Measurements from ENCODE around the gene SERPINA6. TPM values are rescaled to one million over a fixed set of nuclear protein-coding genes. Genes with fewer than 3 reads are reported as not detected.

The SERPINA6 gene
- total RNA-seq, 2 donors from 2014 or later = not detected

DNA sequence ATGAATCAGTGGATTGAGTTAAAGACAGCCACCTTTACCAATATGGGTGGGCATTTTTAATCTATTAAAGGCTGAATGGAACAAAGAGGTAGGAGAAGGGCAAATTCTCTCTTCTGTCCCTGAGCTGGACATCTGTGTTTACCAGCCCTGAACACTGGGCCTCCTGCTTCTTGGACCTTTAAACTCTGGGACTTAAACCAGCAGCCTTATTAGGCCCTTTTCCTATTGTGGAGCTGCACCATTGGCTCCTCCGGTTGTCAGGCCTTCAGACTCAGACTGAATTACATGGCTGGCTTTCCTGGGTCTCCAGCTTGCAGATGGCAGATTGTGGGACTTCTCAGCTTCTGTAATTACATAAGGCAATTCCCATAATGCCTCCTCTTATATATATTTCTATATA lies 6.4 kb downstream of the SERPINA6 start:
- H3K9me3 ChIP-seq = peaks cover 0 to 7% of the 10 kb centered on the region in 2 donors
- no peak for DNase-seq (ENCODE audit: low spot score)
- TF ChIP-seq, protein P1, sequence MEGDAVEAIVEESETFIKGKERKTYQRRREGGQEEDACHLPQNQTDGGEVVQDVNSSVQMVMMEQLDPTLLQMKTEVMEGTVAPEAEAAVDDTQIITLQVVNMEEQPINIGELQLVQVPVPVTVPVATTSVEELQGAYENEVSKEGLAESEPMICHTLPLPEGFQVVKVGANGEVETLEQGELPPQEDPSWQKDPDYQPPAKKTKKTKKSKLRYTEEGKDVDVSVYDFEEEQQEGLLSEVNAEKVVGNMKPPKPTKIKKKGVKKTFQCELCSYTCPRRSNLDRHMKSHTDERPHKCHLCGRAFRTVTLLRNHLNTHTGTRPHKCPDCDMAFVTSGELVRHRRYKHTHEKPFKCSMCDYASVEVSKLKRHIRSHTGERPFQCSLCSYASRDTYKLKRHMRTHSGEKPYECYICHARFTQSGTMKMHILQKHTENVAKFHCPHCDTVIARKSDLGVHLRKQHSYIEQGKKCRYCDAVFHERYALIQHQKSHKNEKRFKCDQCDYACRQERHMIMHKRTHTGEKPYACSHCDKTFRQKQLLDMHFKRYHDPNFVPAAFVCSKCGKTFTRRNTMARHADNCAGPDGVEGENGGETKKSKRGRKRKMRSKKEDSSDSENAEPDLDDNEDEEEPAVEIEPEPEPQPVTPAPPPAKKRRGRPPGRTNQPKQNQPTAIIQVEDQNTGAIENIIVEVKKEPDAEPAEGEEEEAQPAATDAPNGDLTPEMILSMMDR (IDR thresholded peaks at IDR 0.05) = no peak
- no peak overlapping the region for H3K4me3 ChIP-seq
- no peaks in the 10 kb centered on the region for H3K36me3 ChIP-seq
- H3K27ac ChIP-seq = peak overlapping the region in 1 of 2 donors; percentile 51
- H3K4me1 ChIP-seq = peaks cover 0 to 8% of the 10 kb centered on the region in 2 donors
- no peaks in the 10 kb centered on the region for H3K27me3 ChIP-seq

DNA sequence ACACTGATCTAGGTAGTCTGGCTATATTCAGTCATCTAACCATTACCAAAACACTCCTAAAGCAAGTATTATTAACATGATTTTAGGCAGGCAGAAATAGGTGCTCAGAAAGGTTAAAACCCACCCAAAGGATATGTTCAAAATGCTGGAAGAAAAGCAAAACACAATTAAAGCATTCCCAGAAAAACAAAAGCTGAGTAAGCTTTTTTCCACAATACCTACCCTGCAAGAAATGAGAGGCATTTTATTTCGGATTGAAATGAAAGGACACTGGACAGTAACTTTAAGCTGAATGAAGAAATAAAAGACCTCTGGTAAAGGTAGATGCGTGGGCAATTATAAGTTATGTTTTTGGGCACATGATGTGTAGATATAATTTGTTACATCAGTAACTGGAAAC lies 8.2 kb downstream of the SERPINA6 start:
- Histone ChIP-seq H3K4me1 (peaks cover 0 to 8% of the 10 kb centered on the region in 2 donors), H3K9me3 (peaks cover 0 to 7% of the 10 kb centered on the region in 2 donors), H3K27me3 (no peaks in the 10 kb centered on the region), H3K36me3 (no peaks in the 10 kb centered on the region), H3K4me3 (no peak overlapping the region), H3K27ac (no peak overlapping the region)
- TF ChIP-seq, protein P1 (IDR thresholded peaks at IDR 0.05) = no peak
- DNase-seq (ENCODE audit: low spot score) = no peak

GRCh38 chr14:94313991-94314655 lies 9.0 kb downstream of the SERPINA6 start:
- peaks cover 0 to 8% of the 10 kb centered on the region in 2 donors for H3K4me1 ChIP-seq
- H3K4me3 ChIP-seq = no peak overlapping the region
- peak; percentile 58 for DNase-seq (ENCODE audit: low spot score)
- TF ChIP-seq, protein P1 (IDR thresholded peaks at IDR 0.05) = no peak
- H3K9me3 ChIP-seq = peaks cover 0 to 7% of the 10 kb centered on the region in 2 donors
- H3K27me3 ChIP-seq = no peaks in the 10 kb centered on the region
- H3K36me3 ChIP-seq = no peaks in the 10 kb centered on the region
- H3K27ac ChIP-seq = no peak overlapping the region

DNA sequence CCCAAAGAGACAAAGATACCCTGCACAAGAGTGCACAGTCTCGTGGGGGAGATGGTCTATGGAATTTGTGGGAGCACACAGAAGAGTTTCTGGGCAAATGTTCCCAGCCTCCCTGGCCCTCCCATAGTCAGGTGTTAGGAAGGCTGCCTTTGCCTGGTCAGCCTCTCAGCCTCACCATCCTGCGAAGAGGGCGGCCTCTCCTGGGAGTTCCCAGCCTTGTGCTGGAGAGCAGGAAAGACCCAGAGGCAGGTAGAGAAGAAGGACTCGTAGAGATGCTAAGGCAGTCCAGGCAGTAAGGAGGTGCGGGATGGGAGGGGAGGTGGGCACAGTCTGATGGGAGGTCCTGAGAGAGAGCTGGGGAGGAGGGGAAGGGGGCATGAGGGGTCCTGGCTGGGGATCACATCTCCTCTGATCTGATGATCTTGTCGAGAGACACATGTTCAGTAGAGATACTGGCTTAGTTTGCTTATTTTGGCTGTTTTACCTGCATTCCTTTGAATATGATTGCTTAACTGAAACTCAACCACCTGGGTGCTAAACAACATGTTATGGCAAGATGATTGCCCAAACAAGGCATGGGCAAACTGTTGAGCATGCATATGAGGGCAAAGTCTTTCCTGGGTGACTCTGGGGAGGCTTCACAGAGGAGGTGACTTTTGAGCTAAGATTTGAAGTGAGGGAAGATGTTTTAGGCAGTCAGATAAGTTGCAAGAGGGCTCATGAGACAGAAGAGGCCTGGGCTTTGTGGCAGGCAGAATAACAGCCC lies 10.5 kb downstream of the SERPINA6 start:
- DNase-seq (ENCODE audit: low spot score) = no peak
- peaks cover 0 to 8% of the 10 kb centered on the region in 2 donors for H3K4me1 ChIP-seq
- H3K4me3 ChIP-seq = no peak overlapping the region
- H3K27me3 ChIP-seq = no peaks in the 10 kb centered on the region
- H3K27ac ChIP-seq = no peak overlapping the region
- peaks cover 0 to 4% of the 10 kb centered on the region in 2 donors for H3K9me3 ChIP-seq
- no peaks in the 10 kb centered on the region for H3K36me3 ChIP-seq
- TF ChIP-seq, protein P1 (IDR thresholded peaks at IDR 0.05) = no peak

- Histone ChIP-seq H3K9me3 (peaks cover 0 to 10% of the 10 kb centered on the region in 2 donors), H3K4me3 (no peak overlapping the region), H3K36me3 (no peaks in the 10 kb centered on the region), H3K27me3 (no peaks in the 10 kb centered on the region), H3K4me1 (no peaks in the 10 kb centered on the region), H3K27ac (no peak overlapping the region)
- peak; percentile 42 for DNase-seq (ENCODE audit: low spot score)
- TF ChIP-seq, protein P1 (IDR thresholded peaks at IDR 0.05) = no peak
Measured at GRCh38 chr14:94310248-94310647, 12.9 kb downstream of the SERPINA6 start.
